ENCODE results near the gene SIGLEC5. TPM values are rescaled to one million over a fixed set of nuclear protein-coding genes. Genes with fewer than 3 reads are reported as not detected.

SIGLEC5 gene
- total RNA-seq, 1 experiment from 2014 or later = not detected

DNA sequence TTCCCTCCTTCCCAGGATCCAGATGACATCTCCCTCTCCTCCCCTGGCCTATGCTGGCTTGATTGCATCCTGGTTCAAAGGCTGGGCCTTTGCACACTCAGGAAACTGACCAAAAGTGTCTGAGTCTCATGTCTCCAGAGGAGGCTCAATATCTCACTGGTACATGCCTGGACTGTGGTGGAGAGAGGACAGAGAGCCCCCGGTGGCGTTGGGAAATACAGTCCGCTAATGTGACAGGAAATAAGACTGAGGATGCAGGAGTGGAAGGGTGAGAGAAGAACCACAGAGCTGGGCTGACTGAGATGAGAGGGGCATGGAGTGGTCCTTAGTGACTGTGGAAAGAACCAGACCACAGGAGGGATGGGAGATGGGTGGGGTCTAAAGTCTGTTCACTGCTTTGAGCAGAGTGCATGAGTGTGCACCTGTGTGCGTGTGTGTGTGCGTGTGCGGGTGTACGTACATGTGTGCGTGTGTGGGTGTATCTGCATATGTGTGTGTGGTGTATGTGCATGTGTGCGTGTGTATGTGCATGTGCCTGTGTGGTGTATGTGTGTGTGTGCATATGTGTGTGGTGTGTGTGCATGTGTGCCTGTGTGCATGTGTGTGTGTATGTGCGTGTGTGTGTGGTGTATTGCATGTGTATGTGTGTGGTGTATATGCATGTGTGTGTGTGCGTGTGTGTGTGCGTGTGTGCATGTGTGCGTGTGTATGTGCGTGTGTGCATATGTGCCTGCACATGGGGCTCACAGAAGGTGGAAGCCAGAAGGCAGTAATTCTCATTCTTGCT is 1.9 kb downstream of the SIGLEC5 start:
- no peak for DNase-seq (ENCODE audit: extremely low read depth, low read depth)

DNA sequence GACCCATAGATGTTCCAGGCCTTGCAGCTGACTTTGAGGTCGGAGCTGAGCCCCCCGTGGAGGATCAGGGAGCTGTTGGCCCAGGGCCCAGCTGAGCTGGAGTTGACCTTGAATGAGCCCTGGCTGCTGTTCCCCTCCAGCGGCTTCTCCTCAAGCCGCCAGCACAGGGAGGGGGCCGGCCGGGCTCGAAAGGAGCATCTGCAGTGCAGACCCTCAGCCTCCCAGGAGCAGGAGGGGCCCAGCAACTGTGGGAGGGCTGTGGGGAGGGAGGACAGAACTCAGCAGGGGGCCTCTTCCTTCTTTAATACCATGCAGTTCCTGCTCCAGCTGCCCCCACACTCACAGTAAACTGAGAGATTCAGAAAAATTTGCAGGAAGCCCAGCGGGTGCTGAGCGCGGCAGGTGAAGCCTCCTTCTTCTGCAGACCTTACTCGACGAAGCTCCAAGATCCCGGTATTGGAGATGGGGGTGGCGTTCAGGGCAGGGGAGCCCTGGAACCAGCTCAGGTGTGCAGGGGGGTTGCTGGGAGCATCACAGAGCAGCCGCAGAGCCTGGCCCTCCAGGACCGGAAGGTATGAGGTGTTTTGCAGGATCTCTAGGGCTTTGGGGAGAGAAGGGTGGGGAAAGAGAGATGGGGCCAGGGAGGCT is 2.6 kb downstream of the SIGLEC5 start:
- DNase-seq (ENCODE audit: extremely low read depth, low read depth) = no peak

DNA sequence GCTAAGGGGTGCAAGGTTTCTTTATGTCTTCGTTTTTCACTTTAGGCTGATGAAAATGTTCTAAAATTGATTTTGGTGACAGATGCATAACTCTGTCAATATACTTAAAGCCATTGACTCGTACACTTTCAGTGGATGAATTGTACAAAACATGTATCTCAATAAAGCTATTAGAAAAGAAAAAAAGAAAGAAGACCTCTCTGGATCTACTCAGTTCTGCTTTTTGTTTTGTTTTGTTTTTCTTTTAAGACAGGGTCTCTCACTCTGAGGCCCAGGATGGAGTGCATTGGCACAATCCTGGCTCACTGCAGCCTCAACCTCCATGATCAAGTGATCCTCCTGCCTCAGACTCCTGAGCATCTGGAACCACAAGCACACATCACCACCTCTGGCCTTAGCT is 3.5 kb downstream of the SIGLEC5 start:
- no peak for DNase-seq (ENCODE audit: extremely low read depth, low read depth)

DNA sequence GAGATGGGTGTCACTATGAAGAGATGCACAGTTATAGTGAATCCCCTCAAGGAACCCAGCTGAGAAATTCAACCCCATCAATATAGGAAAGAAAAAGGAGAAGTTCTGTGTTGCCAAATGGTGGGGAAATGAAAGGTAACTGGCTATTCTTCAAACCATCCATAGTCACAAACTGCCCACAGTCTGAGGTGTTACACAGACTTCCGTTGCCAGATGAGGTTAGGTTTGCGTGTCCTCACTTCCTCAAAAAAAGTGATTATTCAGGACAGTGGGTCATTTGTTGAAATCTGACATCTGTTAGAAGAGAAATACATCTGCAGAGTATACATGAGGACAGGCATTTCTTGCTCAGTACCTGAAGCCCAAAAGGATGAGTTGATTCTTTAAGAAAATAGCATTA is 9.0 kb downstream of the SIGLEC5 start:
- DNase-seq (ENCODE audit: extremely low read depth, low read depth) = no peak

DNA sequence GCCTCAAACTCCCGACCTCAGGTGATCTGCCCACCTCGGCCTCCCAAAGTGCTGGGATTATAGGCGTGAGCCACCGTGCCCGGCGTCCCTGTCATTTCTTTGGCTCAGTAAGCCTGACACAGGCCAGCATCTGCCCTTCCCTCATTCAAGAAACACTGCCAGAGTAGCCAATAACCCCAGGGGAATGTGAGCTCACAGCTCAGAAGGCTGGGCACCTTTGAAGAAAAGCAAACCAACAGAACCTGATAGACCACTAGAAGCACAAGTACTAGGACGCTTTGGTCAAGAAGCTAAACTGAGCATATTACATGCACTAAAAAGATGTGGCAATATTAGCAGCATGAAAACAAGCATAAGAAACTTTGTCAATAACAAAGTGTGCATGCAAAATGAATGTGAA is 14.2 kb downstream of the SIGLEC5 start:
- DNase-seq (ENCODE audit: extremely low read depth, low read depth) = no peak

DNA sequence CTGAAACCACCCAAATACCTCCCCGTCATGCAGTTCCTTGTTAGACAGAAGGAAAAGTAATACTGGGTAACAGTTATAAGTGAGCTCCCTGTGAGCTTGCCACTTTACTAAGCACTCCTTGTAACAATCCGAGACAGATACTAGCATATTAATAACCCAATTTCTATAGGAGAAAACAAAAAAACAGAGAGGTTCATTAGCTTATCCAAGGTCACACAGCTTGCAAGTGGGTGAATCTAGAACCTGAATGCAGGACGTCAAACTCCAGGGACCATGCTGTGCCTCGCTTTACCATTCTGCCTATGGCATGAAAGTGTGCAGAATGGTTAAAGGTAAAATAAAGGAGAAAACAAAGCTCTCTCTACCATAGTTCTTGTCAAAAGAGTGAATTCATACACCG is 15.4 kb downstream of the SIGLEC5 start:
- DNase-seq (ENCODE audit: extremely low read depth, low read depth) = no peak

GRCh38 chr19:51610576-51610975 is 19.6 kb downstream of the SIGLEC5 start:
- DNase-seq (ENCODE audit: extremely low read depth, low read depth) = no peak

- peak; percentile 65 for DNase-seq (ENCODE audit: extremely low read depth, low read depth)
Measured at GRCh38 chr19:51607920-51608562, 22.2 kb downstream of the SIGLEC5 start.

DNA sequence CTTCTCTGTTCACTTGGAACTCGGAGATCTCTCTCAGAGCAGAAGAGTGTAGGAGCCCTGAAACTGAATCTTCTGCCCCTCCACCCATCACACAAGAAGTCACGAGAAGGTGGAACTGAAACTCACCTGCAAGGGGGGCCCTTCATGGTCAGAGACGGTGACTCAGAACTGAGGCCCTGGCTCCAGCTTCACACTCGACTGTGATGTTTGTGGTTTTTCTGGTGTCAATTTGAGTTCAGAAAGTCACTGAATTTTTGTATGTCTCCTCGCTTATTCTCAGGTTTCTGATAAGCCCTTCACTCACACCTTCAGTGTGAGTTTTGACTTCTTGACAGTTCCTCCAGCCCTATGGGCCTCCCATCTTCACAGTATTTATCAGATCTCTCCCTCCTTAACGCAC is 23.1 kb downstream of the SIGLEC5 start:
- DNase-seq (ENCODE audit: extremely low read depth, low read depth) = no peak

DNA sequence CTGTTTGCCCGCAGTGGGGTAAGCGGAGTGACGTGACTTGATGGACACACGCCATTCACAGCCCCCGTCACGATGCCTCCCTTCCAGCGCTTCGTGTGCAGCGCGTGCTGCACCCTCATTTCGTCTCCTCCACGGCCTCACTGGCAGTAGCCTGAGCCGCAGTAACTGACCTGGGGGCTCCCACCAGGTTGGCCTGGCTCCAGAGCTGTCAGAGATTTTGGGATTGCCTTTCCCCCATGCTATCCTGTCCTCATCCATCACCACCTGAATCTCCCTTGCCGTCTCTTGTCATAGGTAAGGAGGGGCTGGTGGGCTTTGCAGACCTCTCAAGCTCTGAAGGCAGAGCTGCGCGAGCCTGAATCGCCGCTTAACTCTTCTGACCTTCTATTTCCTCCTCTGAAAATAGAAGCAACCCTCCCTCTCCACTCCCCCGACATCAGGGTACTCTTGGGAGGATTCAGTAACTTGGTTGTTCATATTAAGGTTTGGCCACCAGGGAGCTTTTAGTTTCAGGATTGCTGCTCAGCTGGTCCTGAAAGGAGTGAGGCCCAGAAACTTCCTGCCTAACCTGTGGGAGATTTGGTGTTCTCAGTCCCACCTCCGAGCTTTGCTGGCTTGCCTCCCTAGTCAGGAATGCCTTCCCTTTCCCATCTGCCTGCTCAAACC is 27.9 kb downstream of the SIGLEC5 start:
- no peak for DNase-seq (ENCODE audit: extremely low read depth, low read depth)

DNA sequence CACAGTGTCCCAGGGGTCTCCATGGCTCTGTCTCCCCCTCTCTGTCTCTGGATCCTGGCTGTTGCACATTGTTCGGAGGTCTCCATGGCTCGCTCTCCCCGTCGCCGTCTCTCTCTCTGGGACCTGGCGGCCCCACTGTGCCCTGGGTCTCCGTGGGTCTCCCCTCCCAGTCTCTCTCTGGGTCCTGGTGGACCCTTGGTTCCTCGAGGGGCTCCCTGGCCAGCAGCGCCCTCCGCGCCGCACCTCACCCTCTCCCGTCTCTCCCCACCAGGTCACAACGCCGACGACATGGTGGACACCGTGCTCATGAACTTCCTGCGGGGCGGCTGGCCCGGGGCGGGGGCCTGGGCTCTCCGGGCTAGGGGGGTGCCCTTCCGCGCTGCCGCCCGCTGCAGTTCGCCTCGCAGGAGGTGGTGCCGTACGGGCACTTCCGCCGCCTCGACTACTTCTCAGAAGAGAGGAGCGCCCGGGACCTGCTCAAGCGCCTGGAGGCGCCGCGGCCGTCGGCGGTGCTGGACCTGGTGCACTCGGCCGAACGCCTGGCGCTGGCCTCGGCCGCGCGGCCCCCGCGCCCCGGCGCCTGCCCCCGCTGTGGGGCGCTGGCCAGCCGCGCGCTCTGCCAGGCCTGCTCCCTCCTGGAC is 29.1 kb downstream of the SIGLEC5 start:
- DNase-seq (ENCODE audit: extremely low read depth, low read depth) = no peak

DNA sequence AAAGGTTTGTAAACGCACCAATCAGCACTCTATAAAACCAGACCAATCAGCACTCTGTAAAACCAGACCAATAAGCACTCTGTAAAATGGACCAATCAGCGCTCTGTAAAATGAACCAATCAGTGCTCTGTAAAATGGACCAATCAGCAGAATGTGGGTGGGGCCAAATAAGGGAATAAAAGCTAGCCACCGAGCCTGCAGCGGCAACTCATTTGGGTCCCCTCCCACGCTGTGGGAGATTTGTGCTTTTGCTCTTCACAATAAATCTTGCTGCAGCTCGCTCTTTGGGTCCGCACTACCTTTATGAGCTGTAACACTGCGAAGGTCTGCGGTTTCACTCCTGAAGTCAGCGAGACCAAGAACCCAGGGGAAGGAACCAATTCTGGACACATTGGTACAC is 31.1 kb downstream of the SIGLEC5 start:
- DNase-seq (ENCODE audit: extremely low read depth, low read depth) = no peak

- no peak for DNase-seq (ENCODE audit: extremely low read depth, low read depth)
Measured at GRCh38 chr19:51598159-51598915, 31.9 kb downstream of the SIGLEC5 start.

DNA sequence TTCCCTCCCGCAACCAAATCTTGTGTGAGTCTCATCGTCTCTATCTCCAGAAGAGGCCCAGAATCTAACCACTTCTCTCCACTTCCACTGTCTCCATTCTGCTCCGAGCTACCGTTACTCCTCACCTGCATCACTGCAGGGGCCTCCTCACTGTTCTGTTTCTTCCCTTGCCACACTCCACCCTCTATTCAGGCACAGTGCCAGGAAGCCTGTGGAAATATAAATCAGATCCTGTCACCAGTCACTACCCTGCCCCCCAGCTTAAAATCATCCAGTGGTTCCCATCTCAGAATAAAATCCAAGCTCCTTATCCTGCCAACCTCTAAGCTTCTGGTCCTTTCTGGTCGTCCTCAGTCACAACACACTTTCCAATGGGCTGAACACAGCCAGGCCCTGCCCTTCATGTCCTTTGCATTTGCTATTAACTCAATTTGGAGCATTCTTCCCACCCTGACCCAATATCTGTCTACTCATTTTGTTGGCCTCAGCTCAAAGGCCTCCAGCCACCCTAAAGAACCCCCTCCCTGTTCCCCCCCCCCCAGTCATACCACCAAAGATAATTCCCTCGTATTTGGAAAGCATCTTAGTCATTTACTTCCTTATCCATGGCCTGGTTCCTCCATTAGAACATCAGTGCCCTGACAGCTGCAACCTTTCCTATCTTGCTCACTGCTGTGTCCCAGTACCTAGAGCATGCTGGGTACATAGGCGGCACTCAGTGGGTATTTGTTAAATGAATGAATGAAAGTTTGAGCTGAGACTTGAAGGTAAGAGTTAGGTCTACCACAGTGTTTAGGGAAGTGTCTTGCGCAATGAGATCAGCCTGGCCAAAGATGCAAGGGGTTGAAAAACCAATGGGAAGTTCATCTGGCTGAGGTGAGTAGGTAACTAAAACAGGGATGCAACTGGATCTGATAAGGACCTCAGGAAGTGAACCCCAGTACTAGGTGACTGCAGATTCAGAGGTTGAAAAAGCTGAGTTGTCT is 34.7 kb downstream of the SIGLEC5 start:
- no peak for DNase-seq (ENCODE audit: extremely low read depth, low read depth)

DNA sequence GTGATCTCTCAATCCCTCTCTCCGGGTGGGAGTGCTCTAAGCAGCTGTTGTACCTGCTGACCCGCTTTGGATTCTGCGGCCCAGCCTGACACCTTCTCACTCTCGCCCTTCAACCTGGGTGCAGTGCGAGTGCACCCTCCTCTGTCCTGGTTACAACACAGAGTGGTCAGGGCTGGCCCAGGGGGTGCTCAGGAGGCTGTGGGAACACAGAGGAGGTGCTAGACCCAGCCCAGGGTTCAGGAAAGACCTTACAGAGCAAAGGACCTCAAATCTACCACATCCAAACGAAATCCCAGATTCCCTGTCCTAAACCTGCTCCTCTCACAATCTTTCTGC is 35.5 kb downstream of the SIGLEC5 start:
- DNase-seq (ENCODE audit: extremely low read depth, low read depth) = no peak

GRCh38 chr19:51593969-51594773 is 36.0 kb downstream of the SIGLEC5 start:
- peak; percentile 91 for DNase-seq (ENCODE audit: extremely low read depth, low read depth)

DNA sequence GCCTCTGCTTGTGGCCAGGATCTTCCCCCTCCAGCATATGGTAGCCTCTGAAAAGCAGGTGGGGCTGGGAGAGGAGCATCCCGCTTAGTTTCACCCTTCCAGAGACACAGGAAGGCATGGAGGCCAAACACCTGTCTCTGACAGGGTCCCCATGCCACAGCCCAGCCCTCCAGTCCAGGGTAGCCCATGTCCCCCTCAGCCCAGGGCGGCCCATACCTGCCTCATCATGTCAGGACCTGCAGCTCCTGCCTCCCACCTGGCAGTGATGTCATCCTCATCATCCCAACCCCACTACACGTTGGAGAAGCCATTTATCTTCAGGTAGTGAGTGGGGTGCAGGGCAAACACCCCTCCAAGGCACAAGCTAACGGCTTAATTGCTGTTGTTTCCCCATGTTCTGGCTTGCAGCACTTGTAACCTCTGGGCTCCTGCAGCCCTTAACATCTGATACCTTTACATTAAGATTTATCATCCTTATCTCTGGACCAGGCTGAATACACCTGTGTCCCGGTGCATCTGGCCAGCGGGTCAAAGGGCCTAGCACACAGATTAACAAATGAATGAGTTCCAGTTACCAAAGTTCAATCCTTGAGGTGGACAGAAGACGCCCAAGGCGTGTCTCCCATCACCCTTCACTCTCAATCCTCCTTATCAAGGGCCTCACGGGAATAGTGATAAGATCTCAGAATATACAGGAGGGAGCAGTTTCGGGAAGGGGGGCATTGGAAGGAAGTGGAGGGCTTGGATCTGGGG is 36.9 kb downstream of the SIGLEC5 start:
- no peak for DNase-seq (ENCODE audit: extremely low read depth, low read depth)

- no peak for DNase-seq (ENCODE audit: extremely low read depth, low read depth)
Measured at GRCh38 chr19:51592521-51592920, 37.7 kb downstream of the SIGLEC5 start.

Measured in NCI-H460 (cell line).